Choroid plexus epithelial cell (primary cell): ENCODE measurements around the gene LCN15.
"Not testable (repeated sequence)": the region's sequence is repeated elsewhere in the genome, so short reads cannot be mapped to it uniquely, and the experiment has no call there.

ENCODE experiments used
- DNase-seq: peaks from one replicate; pipeline ENCODE4 v3.0.0-alpha.2; 2010; ENCODE audit warnings: low read depth
- H3K4me3 ChIP-seq: 2 replicates; pipeline ENCODE4 v1.5.1; 2011; ENCODE audit warnings: low read depth, mild to moderate bottlenecking, control low read depth, low read length, moderate library complexity
- CTCF ChIP-seq: conservative IDR thresholded peaks from 2 replicates; pipeline ENCODE4 v1.5.1; 2011; ENCODE audit warnings: low read depth, mild to moderate bottlenecking, control low read depth, inconsistent platforms, low read length, moderate library complexity

Gene LCN15

GRCh38 chr9:136786451-136786850 is 22.1 kb upstream of the LCN15 start:
- no peak overlapping the region for H3K4me3 ChIP-seq
- no peak for TF ChIP-seq CTCF
- DNase-seq: no peak

GRCh38 chr9:136785565-136786355 is 21.4 kb upstream of the LCN15 start:
- not testable (repeated sequence) for DNase-seq, H3K4me3 ChIP-seq

GRCh38 chr9:136784997-136785361 is 20.7 kb upstream of the LCN15 start:
- no peak for TF ChIP-seq CTCF
- H3K4me3 ChIP-seq: no peak overlapping the region
- DNase-seq: no peak

GRCh38 chr9:136784249-136784996 is 20.1 kb upstream of the LCN15 start:
- DNase-seq: no peak
- no peak overlapping the region for H3K4me3 ChIP-seq
- peak; percentile 33 for TF ChIP-seq CTCF

- no peak for TF ChIP-seq CTCF
- no peak for DNase-seq
Observed at GRCh38 chr9:136782452-136782851, 18.1 kb upstream of the LCN15 start.

GRCh38 chr9:136779808-136780207 is 15.5 kb upstream of the LCN15 start:
- DNase-seq: no peak
- TF ChIP-seq CTCF: peak; percentile 40
- no peak overlapping the region for H3K4me3 ChIP-seq

More at GRCh38 chr9:136782452-136782851, 18.1 kb upstream of the LCN15 start:
- H3K4me3 ChIP-seq: no peak overlapping the region

- no peak overlapping the region for H3K4me3 ChIP-seq
- TF ChIP-seq CTCF: no peak
- no peak for DNase-seq
Observed at GRCh38 chr9:136777359-136777758, 13.0 kb upstream of the LCN15 start.
